Activated CD4-positive, CD25-positive, alpha-beta regulatory T cell treated with anti-CD3 and anti-CD28 coated beads, Interleukin-2, amount 50 U/mL, for 72 hours (primary cell): ENCODE measurements around the gene ACP7.
"Not testable (repeated sequence)": the region's sequence is repeated elsewhere in the genome, so short reads cannot be mapped to it uniquely, and the experiment has no call there.

Experiments
- DNase-seq: peaks from one replicate; pipeline ENCODE4 v3.0.0; 2021

ACP7 gene, protein sequence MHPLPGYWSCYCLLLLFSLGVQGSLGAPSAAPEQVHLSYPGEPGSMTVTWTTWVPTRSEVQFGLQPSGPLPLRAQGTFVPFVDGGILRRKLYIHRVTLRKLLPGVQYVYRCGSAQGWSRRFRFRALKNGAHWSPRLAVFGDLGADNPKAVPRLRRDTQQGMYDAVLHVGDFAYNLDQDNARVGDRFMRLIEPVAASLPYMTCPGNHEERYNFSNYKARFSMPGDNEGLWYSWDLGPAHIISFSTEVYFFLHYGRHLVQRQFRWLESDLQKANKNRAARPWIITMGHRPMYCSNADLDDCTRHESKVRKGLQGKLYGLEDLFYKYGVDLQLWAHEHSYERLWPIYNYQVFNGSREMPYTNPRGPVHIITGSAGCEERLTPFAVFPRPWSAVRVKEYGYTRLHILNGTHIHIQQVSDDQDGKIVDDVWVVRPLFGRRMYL

DNA sequence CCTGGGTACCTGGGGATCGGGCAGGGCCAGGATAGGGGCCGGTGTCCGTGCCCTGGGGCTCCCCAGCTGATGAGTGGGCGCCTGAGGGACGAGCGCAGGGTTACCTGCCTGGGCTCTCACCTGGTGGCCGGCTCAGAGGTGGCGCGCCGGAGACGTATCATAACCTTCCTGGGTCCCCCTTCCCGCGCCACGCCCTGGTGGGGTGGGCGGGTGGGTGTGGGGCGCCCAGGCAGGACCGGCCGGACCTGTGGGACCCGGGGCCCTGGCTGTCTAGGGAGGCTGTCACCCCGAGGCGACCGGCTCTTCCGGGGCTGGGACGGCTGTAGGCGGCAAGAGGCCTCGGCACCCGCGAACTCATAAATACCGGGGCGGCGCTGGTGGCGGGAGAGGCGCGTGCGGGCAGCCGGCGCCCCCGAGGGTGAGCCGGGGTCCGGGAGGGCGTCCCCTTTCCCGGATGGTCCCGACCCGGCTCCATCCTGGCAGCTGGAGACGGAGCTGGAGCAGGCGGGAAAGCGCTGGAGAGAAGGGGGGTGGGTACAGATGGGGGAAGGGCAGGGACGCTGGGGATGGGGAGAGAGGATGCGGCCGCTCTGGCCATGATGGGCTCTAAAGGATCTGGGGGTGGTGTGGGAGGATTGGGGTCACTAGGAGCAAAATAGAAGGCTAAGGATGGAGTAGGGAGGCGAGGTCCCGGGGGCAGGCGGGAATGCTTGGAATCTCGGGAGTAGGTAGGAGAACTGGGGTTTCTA is at the start of gene ACP7:
Gene ACP7 (plus strand): TSS at position 386 of the 749 bp plus-strand sequence. CDS start 902 bp downstream, outside the sequence.
- DNase-seq: no peak

DNA sequence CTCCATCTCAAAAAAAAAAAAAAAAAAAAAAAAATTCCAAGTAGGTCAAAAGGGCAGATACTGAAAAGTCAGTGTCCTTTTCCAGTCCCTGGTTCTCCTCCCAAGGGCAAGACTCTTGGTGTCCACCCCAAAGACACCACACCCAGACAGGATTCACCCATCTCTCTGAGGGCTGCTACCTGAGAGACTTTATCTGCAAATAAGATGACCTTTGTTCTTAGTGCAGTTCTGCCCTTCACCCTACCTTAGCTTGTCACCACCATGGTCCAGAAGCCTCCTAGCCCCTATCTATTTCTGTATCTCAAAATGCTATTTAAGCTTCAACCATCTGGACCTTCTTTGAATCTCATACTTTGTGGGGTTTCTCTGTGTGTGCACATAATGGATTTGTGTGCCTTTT is 47.6 kb upstream of the ACP7 start:
- no peak for DNase-seq

DNA sequence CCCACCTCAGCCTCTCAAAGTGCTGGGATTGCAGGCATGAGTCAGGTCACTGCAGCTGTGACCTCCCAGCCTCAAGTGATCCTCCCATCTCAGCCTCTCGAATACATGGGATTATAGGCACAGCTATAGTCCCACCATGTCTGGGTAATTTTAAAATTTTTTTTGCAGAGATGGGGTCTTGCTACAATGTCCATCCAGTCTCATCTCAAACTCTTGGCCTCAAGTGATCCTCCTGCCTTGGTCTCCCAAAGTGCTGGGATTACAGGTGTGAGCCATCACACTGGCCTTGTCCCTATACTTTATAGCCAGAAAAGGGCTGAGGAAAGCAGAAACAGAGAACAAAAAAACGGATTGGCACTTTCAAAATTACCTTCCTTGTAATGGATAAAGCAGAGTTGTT is 47.0 kb upstream of the ACP7 start:
- no peak for DNase-seq

DNA sequence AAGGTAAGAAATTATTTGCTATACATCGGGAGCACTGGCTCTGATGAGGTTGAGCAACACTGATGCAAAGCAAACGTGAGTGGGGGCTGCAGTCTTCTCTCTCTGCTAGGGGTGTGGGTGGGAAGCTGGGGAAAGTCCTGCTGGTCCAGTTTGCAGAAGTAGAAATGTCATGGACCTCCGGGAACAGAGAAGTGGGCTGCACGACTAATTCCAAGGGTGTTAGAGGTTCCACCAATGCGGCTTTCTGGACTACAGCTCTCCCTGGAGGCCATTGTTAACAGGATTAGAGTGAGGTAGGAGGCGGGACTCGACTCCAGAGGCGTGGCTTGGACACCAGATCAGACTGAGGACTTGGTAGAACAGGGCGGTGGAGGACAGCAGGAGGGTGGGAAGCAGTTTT is 46.1 kb upstream of the ACP7 start:
- DNase-seq: no peak

DNA sequence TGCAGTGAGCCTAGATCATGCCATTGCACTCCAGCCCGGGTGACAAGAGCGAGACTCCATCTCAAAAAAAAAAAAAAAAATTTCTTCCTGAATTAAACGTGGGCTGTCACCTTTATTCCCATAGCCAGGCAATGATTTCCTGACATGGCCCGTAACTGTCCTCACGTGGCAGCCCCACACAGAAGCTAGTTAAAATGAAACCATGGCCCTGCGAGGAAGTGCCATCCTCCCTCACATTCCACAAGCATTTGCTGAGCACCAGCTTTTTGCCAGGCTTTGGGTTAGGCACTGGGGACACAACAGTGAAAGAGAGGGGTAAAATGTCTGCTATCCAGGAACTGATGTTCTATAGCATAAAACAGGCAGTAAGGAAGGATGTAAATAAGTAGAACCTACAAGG is 38.7 kb upstream of the ACP7 start:
- DNase-seq: no peak

DNA sequence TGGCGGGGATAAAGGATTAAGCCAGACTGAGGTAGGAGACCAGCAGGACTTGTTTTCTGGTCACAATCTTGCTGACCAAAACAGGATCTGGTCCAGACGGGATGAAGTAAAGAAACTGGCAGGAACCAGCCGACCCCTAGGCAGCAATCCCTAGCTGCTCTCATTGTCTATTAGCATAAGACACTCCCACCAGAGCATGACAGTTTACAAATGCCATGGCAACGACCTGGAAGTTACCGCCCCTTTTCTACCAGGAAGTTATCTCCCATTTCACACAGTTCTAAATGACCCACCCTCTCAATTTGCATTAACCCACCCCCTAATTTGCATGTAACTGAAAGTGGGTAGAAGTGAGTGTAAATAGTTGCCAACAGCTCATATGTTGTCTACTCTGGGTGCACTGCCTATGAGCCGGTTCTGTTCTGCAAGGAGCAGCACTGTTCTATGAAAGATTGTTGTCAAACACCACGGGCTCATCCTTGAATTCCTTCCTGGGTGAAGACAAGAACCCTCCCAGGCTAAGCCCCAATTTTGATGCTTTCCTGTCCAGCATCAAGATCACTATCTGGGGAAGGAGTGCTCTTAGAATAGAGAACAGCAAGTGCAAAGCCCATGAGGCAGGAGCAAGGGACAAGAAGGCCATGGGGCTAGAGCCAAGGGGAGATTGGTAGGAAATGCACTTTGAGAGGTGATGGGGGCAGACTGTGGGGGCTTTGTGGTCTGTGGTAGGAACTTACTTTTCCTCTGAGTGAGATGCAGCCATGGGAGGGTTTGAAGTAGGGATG is 37.9 kb upstream of the ACP7 start:
- DNase-seq: no peak

DNA sequence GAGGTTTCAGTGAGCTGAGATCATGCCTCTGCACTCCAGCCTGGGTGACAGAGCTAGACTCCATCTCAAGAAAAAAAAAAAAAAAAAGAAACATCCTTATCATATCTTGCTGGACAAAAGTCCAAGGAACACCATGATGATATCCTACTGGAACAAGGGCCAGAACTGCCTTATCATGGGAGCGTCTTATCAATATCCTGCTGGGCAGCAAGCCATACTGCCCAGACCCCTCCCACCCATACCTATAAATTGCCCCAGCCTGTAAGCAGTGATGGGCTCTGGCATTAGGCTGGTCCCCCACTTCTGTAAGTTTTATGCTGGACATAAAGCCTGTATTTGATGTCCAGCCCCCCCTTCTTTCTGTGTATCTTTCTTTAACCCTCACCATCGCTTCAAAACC is 37.1 kb upstream of the ACP7 start:
- no peak for DNase-seq

DNA sequence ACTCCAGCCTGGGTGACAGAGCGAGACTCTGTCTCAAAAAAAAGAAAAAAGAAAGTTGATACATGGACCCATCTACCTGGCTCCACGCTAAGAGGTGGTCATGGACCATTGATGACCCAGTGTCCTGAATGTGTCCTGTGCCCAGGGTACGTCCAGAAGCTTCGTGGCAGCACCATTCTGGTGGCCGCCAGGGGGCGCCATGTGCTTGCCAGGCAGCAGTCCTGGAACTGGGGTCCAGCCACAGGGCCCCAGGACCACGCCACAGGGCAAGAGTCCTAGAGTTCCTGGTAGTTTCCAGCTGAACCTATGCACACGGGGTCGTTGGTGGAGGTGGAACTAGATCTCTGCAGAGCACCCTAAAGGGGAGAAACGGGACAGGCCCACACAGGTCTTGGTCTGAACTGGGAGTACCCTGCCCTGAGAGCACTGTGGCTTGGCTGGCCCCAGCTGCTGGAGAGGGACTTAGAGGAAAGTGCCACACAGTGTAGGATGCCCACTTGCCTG is 31.9 kb upstream of the ACP7 start:
- peak; percentile 79 for DNase-seq

DNA sequence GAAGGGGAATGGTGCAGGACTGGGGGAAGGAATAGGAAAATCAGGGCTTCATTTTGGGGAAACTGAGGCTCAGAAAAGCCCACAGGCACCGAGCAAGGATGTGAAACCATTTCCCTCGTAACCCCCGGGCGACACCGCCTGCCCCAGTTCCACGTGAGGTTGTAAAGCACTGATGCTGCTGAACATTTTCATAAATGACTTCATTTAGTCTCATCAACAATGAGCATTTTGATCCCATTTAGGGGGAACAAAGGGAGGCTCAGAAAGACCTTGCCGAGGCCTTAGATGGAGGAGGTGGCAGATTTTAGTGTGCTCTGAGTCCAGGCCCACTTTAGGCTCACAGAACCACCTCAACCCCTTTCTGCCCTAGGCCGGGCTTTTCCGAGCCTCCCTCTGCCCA is 31.3 kb upstream of the ACP7 start:
- no peak for DNase-seq

DNA sequence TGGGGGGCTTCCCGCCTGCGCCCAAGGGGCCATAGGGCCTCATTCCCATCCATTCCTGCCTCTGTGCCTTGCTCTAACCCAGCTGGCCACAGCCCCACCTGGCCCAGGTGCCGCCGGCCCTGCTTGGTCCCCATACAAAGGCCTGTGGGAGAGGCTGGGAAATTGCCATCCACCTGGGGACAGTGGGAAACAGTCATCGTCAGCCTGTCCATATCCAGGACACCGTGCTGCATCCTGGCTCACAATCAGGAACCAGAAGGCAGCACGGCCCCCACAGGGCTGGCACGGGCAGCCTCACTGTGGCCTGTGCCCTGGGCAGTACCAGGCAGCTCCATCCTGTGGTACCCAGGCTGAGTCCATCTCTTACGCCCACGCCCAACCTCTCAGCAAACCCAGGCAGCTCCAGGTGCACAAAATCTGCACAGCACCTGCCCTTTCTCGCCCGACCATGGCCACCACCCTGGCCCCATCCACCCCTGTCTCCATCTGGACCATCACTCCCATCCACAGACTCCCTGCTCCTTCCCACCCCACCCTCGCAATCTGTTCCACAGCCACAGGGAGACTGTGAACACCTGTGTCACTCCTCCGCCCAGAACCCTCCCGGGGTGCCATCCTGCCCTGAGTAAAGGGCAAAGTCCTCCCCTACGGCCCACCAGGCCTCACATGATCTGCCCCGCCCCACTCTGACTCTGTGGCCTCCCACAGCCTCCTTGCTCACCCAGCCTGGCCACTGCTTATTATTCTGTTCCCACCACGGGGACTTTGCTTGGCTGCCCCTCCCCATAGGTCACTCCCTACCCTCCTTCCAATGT is 30.7 kb upstream of the ACP7 start:
- DNase-seq: no peak

DNA sequence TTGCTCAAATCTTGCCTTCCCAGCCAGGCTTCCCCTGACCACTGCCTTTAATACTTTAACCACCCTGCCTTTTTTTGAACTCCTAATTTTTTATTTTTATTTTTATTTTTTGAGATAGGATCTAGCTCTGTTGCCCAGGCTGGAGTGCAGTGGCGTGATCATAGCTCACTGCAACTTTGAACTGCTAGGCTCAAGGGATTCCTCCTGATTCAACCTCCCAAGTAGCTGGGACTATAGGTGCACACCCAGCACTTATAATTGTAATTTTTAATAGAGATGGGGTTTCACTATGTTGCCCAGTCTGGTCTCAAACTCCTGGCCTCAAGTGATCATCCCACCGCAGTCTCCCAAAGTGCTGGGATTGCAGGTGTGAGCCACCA is 30.1 kb upstream of the ACP7 start:
- no peak for DNase-seq

DNA sequence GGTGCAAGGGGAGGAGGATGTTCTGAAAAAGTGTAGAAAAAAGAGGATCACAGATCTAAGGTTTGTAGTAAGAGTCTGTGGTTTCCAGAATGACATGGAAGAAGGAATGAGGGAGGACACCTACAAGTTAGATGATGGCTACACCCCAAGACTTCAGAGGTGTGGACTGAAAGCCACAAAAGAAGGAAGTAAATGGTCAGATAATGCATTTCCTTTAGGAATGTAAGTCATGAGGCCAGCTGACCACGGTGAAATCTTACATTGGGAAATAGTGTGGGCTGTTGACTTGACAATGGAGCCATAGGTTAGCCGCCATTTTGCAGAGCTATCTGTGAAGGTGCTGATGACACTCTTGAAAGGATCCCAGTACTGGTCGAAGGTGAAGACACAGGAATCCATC is 26.6 kb upstream of the ACP7 start:
- no peak for DNase-seq

DNA sequence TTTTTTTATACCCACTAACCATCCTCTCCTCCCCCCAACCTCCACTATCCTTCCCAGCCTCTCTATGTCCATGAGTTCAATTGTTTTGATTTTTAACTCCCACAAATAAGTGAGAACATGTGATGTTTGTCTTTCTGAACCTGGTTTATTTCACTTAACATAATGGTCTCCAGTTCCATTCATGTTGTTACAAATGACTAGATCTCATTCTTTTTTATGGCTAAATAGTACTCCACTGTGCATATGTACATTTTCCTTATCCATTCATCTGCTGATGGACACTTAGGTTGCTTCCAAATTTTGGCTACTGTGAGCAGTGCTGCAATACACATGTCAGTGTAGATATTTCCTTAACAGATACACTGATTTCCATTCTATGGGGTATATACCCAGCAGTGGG is 24.9 kb upstream of the ACP7 start:
- no peak for DNase-seq

DNA sequence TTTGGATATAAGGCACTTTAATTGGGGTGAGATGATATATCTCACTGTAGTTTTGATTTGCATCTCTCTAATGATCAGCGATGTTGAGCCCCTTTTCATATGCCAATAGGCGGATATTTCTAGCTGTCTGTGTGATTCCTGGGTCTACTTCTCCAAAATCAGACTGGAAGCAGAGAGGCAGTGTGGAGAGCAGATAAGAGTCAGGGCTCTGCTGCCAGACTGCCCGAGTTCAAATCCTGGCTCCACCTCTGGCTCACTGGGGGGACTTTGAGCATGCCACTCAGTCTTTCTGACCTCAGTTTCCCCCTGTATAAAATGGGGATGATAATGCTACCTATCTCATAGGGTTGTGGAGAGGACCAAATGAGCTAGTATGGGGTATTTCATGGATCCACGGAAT is 24.0 kb upstream of the ACP7 start:
- DNase-seq: no peak

DNA sequence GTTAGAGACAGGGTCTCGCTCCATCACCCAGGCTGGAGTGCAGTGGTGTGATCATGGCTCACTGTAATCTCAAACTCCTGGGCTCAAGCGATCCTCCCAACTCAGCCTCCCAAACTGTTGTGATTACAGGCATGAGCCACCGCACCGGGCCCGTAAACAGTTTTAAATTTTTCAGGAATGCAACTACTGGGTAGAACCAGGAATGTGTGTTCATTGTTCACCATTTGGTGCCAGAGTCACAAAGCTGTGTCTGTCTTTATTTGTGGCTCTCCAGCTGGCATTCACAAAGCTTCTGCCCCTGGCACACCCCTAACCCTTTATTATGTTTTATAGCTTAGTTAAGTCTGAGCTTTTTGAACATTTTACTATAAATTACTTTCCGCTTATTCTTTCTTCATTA is 19.8 kb upstream of the ACP7 start:
- no peak for DNase-seq

DNA sequence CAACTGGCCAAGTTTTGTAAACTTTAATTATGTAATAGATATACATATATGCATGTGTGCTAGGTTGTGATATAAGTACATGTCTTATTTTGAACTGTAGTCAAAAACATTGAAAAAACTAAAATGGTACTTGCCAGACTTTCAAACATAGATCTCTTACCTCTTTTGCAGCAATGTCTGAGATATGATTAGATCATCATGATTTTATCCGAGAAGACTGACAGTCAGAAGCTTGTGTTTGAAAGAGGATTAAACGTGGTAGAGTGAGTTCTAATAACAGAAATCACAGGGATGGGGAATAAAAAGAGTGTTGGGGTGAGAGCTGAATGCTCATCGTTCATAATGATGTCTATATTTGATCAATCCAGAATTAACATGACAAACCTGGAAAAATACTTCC is 18.2 kb upstream of the ACP7 start:
- no peak for DNase-seq

DNA sequence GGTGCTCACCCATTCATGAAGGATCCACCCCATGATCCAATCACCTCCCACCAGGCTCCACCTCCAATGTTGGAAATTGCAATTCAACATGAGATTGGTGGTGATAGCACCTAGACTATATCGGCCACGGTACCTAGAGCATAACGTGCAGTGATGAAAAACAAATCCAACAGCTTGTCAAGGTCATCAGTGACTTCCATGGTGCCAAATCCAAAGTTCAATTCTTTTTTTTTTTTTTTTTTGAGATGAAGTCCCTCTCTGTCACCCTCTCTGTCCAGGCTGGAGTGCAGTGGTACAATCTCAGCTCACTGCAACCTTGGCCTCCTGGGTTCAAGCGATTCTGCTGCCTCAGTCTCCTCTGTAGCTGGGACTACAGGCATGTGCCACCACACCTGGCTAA is 17.1 kb upstream of the ACP7 start:
- no peak for DNase-seq

DNA sequence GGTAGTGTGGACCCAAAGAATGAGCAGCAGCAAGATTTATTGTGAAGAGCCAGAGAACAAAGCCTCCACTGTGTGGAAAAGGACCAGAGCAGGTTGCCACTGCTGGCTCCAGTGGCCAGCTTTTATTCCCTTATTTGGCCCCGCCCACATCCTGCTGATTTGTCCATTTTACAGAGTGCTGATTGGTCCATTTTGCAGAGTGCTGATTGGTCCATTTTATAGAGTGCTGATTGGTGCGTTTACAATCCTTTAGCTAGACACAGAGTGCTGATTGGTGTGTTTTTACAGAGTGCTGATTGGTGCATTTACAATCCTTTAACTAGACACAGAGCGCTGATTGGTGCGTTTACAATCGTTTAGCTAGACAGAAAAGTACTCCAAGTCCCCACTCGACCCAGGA is 15.9 kb upstream of the ACP7 start:
- DNase-seq: not testable (repeated sequence)

DNA sequence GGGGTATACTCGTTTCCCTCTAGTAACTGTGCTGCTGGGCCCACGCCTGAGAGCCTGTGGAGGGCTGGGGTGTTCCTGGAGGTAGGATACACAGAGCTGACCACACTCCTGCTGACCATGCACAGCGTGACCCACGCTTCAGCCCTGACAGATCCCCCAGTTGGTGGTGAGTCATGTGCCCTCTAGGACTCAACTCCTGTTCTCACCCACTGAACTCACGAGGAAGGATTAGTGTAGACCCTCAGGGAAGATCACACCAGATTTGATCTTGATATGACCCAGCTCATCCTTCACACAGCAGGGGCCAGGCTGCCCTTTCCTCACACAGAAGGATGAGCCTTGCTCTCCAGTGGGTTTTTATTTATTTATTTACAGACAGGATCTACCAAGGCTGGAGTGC is 13.3 kb upstream of the ACP7 start:
- DNase-seq: no peak

DNA sequence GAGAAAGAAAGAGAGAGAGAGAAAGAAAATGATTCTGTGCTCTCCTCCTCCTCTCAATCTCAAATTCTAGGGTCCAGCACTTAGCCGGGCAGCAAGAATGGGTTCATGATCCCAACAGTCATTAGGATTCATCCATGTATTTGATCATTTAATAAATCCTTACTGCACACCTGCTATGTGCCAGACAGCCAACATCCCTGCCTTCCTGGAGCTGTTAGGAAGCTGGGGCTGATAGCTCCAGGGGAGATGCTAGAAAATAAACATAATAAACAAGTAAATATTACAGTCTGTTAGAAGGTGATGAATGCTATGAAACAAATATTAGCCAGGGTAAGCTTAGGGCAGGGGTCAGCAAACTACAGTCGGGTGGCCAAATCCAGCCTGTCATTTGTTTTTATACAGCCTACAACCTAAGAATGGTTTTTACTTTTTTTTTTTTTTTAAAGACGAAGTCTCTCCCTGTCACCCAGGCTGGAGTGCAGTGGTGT is 9.9 kb upstream of the ACP7 start:
- DNase-seq: no peak

DNA sequence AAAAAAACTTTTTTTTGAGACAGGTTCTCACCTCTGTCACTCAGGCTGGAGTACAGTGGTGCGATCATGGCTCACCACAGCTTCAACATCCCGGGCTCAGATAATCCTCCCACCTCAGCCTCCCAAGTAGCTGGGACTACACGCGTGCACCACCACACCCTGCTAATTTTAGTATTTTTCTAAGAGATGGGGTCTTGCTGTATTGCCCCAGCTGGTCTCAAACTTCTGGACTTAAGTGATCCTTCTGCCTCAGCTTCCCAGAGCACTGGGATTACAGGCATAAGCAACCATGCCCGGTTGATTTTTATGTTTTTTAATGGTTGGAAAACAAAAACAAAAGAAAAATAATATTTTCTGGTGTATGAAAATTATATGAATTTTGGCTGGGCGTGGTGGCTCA is 9.2 kb upstream of the ACP7 start:
- no peak for DNase-seq

DNA sequence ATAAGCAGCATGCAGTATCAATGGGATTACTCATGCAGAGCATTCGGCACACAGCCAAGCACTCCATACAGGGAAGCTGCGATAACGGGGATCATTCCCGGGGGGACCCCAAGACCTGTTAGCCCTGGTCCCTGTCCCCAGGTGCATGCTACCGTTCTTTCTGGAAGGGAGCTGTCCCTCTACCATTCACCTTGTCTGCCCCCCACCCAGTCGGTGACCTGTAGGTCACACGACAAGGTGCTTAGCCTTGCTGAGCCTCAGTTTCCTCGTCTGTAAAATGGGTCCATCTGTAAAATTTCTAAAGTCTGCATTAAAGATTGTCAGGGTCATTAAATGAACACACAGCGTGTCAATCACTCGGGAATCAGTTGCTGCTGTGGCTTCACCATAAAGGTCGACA is 6.8 kb upstream of the ACP7 start:
- no peak for DNase-seq
